GM20000 (cell line): Measurements from ENCODE around the gene CTNNA3.

Experiments
- DNase-seq: peaks from one replicate; pipeline ENCODE4 v3.0.0; 2012; ENCODE audit warnings: low spot score
- TF ChIP-seq, protein P1 (sequence below): IDR thresholded peaks from 2 replicates; pipeline ENCODE4 v1.5.1; 2012; ENCODE audit warnings: mild to moderate bottlenecking, control low read depth; ENCODE audit errors: extremely low read depth, missing control alignments

The CTNNA3 gene

DNA sequence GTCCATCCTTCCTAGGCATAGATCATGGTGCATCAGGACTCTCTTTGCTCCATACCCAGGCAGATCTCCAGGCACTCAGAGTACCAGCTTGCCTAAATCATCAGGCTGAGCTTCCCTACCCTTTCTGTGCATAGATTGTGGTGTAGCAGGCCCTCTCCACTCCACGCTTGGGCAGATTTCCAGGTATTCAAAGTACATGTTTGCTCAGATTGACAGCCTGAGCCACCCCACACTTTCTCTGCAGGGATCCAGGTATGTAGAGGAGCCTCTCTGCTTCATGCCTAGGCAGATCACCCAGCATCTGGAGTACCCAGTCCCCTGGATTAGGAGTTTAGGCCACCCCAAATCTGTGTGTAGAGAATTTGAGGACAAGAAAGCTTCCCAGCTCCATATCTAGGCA is 1727.6 kb downstream of the CTNNA3 start:
- no peak for DNase-seq
- TF ChIP-seq, protein P1, sequence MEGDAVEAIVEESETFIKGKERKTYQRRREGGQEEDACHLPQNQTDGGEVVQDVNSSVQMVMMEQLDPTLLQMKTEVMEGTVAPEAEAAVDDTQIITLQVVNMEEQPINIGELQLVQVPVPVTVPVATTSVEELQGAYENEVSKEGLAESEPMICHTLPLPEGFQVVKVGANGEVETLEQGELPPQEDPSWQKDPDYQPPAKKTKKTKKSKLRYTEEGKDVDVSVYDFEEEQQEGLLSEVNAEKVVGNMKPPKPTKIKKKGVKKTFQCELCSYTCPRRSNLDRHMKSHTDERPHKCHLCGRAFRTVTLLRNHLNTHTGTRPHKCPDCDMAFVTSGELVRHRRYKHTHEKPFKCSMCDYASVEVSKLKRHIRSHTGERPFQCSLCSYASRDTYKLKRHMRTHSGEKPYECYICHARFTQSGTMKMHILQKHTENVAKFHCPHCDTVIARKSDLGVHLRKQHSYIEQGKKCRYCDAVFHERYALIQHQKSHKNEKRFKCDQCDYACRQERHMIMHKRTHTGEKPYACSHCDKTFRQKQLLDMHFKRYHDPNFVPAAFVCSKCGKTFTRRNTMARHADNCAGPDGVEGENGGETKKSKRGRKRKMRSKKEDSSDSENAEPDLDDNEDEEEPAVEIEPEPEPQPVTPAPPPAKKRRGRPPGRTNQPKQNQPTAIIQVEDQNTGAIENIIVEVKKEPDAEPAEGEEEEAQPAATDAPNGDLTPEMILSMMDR, result no peak

DNA sequence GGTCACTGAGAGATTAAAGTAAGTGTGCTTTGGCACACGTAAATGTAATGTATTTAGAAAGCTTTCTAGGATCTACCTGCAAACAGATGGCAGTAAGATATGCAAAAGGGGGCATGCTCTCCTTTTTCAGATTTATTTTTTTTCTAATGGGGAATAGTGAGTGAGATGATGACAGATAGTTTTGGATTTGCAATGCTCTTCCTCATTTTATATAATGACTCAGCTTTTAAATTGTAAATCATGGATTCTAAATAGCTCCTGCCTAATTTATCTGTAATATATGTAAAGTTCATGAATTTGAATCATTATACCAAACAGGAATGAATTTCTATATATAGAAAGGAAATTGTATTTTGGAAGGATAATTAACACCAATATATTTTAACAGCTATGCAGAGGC is 1731.8 kb downstream of the CTNNA3 start:
- TF ChIP-seq, protein P1, result no peak
- no peak for DNase-seq

DNA sequence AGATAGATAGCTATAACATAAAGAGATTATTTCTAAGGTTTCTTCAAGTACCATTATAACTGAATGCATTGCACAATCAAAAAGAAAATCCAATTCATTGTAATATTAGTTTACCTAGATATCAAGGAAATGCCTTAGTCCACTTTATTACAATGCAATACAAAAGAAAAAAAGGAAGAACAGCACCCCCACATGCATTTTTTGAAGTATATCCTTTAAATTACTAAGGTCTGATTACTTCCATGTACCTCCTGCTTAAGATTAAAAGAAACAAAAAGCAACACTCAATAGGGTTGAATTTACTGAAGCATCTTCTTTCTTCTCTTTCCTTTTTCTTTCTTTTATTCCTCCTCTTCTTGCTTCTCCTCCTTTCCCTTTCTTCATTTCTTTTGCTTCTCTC is 1743.9 kb downstream of the CTNNA3 start:
- TF ChIP-seq, protein P1, result no peak
- no peak for DNase-seq

DNA sequence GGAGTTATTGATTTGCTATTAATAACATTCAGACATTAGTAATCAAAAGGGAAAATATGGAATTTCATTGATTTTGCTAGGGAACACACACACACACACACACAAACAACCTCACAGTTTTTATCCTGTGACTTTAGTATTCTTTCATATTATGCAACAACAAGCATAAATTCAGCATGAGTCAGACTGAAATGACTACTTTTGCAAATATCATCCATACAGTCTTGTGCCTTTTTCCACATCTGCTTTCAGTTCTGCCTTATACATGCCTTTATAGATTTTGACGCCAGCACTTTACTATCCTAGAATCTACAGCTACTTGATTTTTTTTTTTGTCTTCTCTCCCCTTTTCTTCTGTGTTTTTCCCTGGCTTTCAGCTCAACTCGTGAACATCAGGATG is 1745.9 kb downstream of the CTNNA3 start:
- TF ChIP-seq, protein P1, result no peak
- DNase-seq, result no peak

DNA sequence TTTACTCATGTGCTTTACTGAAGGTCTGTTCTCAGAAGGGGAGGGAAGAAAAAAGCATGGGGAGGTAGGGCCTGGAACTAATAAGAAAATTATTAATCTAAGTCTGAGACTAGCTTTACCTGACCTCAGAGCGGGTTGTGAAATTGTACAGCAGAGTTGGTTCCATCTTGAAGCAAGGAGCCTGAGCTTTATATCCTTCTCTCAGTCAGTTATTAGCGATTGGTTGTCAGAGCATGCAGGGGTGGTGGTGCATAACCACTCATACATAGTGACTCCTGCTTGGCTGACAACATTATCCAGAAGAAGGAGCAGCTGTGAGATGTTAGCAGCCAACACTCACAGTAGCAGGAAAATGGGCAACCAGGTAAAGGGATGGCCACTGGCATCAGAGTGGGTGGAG is 1746.5 kb downstream of the CTNNA3 start:
- TF ChIP-seq, protein P1, result no peak
- DNase-seq, result no peak

DNA sequence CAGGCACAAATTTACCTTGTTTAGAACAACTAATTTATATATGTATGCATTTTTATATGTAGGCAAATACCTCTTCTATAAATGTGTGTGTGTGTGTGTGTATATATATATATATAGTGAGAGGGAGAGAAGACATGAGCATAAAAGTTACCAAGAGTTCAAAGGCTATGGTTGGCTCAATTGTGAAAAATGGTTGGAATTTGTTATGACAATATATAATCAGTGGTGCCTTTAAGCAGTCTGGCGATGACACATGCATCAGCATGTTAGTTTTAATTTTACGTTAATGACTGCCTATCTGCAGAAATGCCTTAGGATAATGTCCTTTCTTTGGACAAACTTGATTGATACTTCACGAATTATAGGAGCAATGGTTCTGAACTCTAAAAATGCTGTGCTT is 1750.9 kb downstream of the CTNNA3 start:
- no peak for DNase-seq
- TF ChIP-seq, protein P1, result no peak

DNA sequence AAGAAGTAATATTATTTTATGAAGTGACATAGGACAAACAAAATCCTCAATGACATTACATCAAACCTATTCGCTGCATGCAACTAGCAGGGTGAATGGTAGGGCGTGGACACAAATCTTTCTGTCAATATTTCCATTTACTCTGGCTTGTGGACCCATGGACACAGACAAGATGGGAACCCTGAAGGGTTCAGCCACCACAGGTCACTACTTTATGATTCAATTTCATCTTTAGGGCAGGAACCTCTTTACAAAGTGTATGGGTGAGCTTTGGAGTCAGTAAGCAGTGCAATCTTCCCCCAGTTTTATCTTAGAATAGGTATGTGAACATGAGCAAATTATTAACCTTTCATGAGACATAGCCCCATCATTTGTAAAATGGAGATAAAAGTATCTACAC is 1752.5 kb downstream of the CTNNA3 start:
- TF ChIP-seq, protein P1, result no peak
- DNase-seq, result no peak
